ENCODE data around the gene WDR59.

- no peak for TF ChIP-seq CTCF (conservative IDR thresholded peaks at IDR 0.05; ENCODE audit: low read depth, low read length)
- TF ChIP-seq RFX5 (IDR thresholded peaks at IDR 0.05; ENCODE audit: low read depth, low read length) = no peak
- TF ChIP-seq RAD21 (IDR thresholded peaks at IDR 0.05; ENCODE audit: low read length) = no peak
- TF ChIP-seq SMC3 (IDR thresholded peaks at IDR 0.05; ENCODE audit: low read depth, low read length) = no peak
- no peak for TF ChIP-seq MXI1 (IDR thresholded peaks at IDR 0.05; ENCODE audit: borderline replicate concordance, low read depth, low read length)
- TF ChIP-seq POLR2A (IDR thresholded peaks at IDR 0.05; ENCODE audit: low read depth, low read length) = no peak
- no peak for TF ChIP-seq NFE2L2 (IDR thresholded peaks at IDR 0.05; ENCODE audit: low read depth, low read length)
- no peak for TF ChIP-seq BHLHE40 (IDR thresholded peaks at IDR 0.05; ENCODE audit: low read depth, low read length)
- TF ChIP-seq MAZ (IDR thresholded peaks at IDR 0.05; ENCODE audit: borderline replicate concordance, low read depth, low read length) = no peak
- no peak for TF ChIP-seq RCOR1 (IDR thresholded peaks at IDR 0.05; ENCODE audit: insufficient replicate concordance, low read length)
- no peak for TF ChIP-seq CHD1 (IDR thresholded peaks at IDR 0.05; ENCODE audit: low read depth, low read length)
- TF ChIP-seq USF2 (IDR thresholded peaks at IDR 0.05; ENCODE audit: low read depth, low read length) = no peak
- no peak for TF ChIP-seq CEBPB (IDR thresholded peaks at IDR 0.05; ENCODE audit: low read depth, low read length)
- no peak for TF ChIP-seq FOS (IDR thresholded peaks at IDR 0.05; ENCODE audit: low read depth, low read length)
These were observed 143.0 kb downstream of the WDR59 start for GRCh38 chr16:74841904-74842303.

All from IMR-90 (cell line).